Loucy (cell line): ENCODE results near the gene SHCBP1L.

Experiments used
- CTCF ChIP-seq: fragments of 200-600 bp; sonication (generic); conservative IDR thresholded peaks from 2 replicates; pipeline ENCODE4 v1.5.1; 2014; ENCODE audit warnings: mild to moderate bottlenecking, antibody characterized with exemption, low read length
- EZH2phosphoT487 ChIP-seq: fragments of 200-600 bp; IDR thresholded peaks from 2 replicates; pipeline ENCODE4 v1.6.1; 2018; ENCODE audit warnings: antibody characterized with exemption, mild to moderate bottlenecking, moderate library complexity, borderline replicate concordance

- TF ChIP-seq CTCF (no peak), EZH2phosphoT487 (no peak)
These were observed 12.1 kb upstream of the SHCBP1L start for GRCh38 chr1:182965096-182965495.
